ENCODE data around the gene TMEM131. TPM values are rescaled to one million over a fixed set of nuclear protein-coding genes. Genes with fewer than 3 reads are reported as not detected.

The TMEM131 gene
- total RNA-seq, 1 experiment from 2014 or later: 29.6 TPM

DNA sequence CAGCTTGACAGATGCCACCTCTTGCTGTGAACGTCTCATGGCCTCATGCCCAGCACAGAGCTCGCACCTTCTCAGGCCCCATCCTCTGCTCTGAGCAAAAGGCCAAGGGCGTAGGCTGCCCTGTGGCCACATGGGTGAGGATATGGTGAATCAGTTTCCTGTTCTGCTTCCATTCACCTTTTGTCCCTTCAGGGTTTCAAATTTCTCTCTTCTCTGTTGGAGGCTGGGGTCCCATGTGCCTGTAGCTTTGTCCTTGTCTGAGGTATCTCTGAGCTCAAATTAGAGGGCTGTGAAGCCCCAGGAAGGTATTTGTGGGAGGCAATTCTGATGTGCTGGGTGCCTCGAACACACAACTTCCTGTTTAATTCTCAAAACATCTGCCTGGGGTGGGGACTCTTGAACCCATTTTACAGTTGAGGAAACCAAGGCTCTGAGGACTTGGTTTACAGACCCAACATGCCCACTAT lies 253.3 kb downstream of the TMEM131 start:
- DNase-seq: peak in 1 of 2 experiments; percentile 18
- no peak for TF ChIP-seq EZH2 (IDR thresholded peaks at IDR 0.05; ENCODE audit: low read depth)
- TF ChIP-seq, protein P1, sequence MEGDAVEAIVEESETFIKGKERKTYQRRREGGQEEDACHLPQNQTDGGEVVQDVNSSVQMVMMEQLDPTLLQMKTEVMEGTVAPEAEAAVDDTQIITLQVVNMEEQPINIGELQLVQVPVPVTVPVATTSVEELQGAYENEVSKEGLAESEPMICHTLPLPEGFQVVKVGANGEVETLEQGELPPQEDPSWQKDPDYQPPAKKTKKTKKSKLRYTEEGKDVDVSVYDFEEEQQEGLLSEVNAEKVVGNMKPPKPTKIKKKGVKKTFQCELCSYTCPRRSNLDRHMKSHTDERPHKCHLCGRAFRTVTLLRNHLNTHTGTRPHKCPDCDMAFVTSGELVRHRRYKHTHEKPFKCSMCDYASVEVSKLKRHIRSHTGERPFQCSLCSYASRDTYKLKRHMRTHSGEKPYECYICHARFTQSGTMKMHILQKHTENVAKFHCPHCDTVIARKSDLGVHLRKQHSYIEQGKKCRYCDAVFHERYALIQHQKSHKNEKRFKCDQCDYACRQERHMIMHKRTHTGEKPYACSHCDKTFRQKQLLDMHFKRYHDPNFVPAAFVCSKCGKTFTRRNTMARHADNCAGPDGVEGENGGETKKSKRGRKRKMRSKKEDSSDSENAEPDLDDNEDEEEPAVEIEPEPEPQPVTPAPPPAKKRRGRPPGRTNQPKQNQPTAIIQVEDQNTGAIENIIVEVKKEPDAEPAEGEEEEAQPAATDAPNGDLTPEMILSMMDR (conservative IDR thresholded peaks at IDR 0.05): no peak
- H3K9me2 ChIP-seq (ENCODE audit: insufficient read depth): no peaks in the 10 kb centered on the region
- intact Hi-C loops (cut with micrococcal nuclease; ENCODE audit: unreplicated experiment): no loop called here
- ChIA-PET POLR2A (ENCODE audit: unreplicated experiment) (no interaction called here), CTCF (no interaction called here)
- no peak overlapping the region for H3K4me2 ChIP-seq
- H3K4me3 ChIP-seq: no peak overlapping the region
- no peak overlapping the region for H2AFZ ChIP-seq
- H3K36me3 ChIP-seq (ENCODE audit: low read depth): no peaks in the 10 kb centered on the region
- peaks cover 14% of the 10 kb centered on the region for H3K27me3 ChIP-seq (ENCODE audit: insufficient read depth, low read depth)
- no TSS peak for BruUV-seq (replicated peaks)
- H3F3A ChIP-seq (ENCODE audit: insufficient read depth, low read depth): no peaks in the 10 kb centered on the region
- no peaks in the 10 kb centered on the region for H3K79me2 ChIP-seq (ENCODE audit: low read depth)
- H4K20me1 ChIP-seq (ENCODE audit: insufficient read depth): no peaks in the 10 kb centered on the region
- H3K4me1 ChIP-seq (replicated peaks; ENCODE audit: insufficient read depth): peaks cover 6% of the 10 kb centered on the region
- no peak overlapping the region for H3K27ac ChIP-seq
- no peaks in the 10 kb centered on the region for H3K9me3 ChIP-seq (ENCODE audit: insufficient read depth, low read depth)

DNA sequence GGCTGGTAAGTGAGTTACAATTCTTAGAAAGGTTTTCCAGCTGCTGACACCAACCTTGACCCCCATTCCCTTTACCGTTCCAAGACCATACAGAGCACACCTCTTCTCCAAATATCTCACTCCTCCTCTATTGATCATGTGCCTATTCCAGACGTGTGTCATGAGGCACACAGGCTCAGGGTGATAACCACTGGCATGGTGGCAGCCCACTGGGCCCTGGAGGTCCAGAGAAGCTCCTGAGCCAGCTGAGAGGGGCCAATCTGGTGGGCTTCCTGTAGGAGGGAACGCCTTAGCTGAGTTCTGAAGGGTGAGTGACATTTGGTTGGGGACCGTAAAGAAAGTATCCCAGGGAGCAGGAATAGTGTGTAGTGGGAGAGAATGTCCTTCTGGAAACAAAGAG lies 254.1 kb downstream of the TMEM131 start:
- POLR2A ChIA-PET (ENCODE audit: unreplicated experiment): interaction anchor here (0.6 kb wide), 1 partner anchor 1699 kb away, joined by 3 read pairs; no protein-coding TSS in a partner anchor
- no TSS peak for BruUV-seq (replicated peaks)

DNA sequence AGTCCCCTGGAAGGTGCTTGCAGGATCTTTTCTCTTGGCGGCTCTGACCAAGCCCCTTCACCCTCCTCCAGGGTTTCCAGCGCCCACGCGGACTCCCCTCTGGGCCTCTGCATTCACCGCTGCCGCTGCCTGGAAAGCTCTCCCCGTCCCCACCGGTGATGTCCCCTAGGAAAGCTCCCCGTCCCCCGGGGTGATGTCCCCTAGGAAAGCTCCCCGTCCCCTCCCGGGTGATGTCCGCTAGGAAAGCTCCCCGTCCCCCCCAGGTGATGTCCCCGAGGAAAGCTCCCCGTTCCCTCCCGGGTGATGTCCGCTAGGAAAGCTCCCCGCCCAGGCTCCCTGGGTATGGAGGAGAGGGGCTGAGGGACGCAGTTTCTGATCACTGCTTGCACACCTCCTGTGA lies 254.5 kb downstream of the TMEM131 start:
- no TSS peak for BruUV-seq (replicated peaks)
- CTCF ChIA-PET: no interaction called here
- no peak for DNase-seq
- intact Hi-C loops (cut with micrococcal nuclease; ENCODE audit: unreplicated experiment): no loop called here
- no peak overlapping the region for H3K4me3 ChIP-seq
- H3K9me3 ChIP-seq (ENCODE audit: insufficient read depth, low read depth): no peaks in the 10 kb centered on the region
- peaks cover 6% of the 10 kb centered on the region for H3K4me1 ChIP-seq (replicated peaks; ENCODE audit: insufficient read depth)
- H2AFZ ChIP-seq: no peak overlapping the region
- H3K79me2 ChIP-seq (ENCODE audit: low read depth): no peaks in the 10 kb centered on the region
- POLR2A ChIA-PET (ENCODE audit: unreplicated experiment): interaction anchor here (0.6 to 0.7 kb wide), 2 partner anchors 511 to 1700 kb away, joined by 3 to 6 read pairs; no protein-coding TSS in a partner anchor
- no peak for TF ChIP-seq EZH2 (IDR thresholded peaks at IDR 0.05; ENCODE audit: low read depth)
- TF ChIP-seq, protein P1 (conservative IDR thresholded peaks at IDR 0.05): no peak
- no peaks in the 10 kb centered on the region for H3F3A ChIP-seq (ENCODE audit: insufficient read depth, low read depth)
- no peaks in the 10 kb centered on the region for H4K20me1 ChIP-seq (ENCODE audit: insufficient read depth)
- H3K36me3 ChIP-seq (ENCODE audit: low read depth): no peaks in the 10 kb centered on the region
- no peaks in the 10 kb centered on the region for H3K9me2 ChIP-seq (ENCODE audit: insufficient read depth)
- H3K4me2 ChIP-seq: no peak overlapping the region
- H3K27ac ChIP-seq: no peak overlapping the region
- H3K27me3 ChIP-seq (ENCODE audit: insufficient read depth, low read depth): peaks cover 17% of the 10 kb centered on the region

More for the DNA sequence above, 254.1 kb downstream of the TMEM131 start:
- TF ChIP-seq, protein P1 (conservative IDR thresholded peaks at IDR 0.05): no peak
- TF ChIP-seq EZH2 (IDR thresholded peaks at IDR 0.05; ENCODE audit: low read depth): no peak
- Histone ChIP-seq H3K9me2 (ENCODE audit: insufficient read depth) (no peaks in the 10 kb centered on the region), H3K4me1 (replicated peaks; ENCODE audit: insufficient read depth) (peaks cover 6% of the 10 kb centered on the region), H3K79me2 (ENCODE audit: low read depth) (no peaks in the 10 kb centered on the region), H4K20me1 (ENCODE audit: insufficient read depth) (no peaks in the 10 kb centered on the region), H3F3A (ENCODE audit: insufficient read depth, low read depth) (no peaks in the 10 kb centered on the region), H2AFZ (no peak overlapping the region), H3K36me3 (ENCODE audit: low read depth) (no peaks in the 10 kb centered on the region), H3K27me3 (ENCODE audit: insufficient read depth, low read depth) (peaks cover 14% of the 10 kb centered on the region), H3K9me3 (ENCODE audit: insufficient read depth, low read depth) (no peaks in the 10 kb centered on the region), H3K27ac (no peak overlapping the region), H3K4me2 (no peak overlapping the region), H3K4me3 (no peak overlapping the region)
- no peak for DNase-seq
- CTCF ChIA-PET: no interaction called here
- intact Hi-C loops (cut with micrococcal nuclease; ENCODE audit: unreplicated experiment): no loop called here

All from PC-9 (cell line).